Upper lobe of left lung (tissue), 4 donors: ENCODE results near the gene AFF4.

Source experiments
- POLR2AphosphoS5 ChIP-seq, 2 donors: sonication (generic); formaldehyde crosslinking; IDR thresholded peaks; one replicate each; pipeline ENCODE4 v1.5.1; 2017; ENCODE audit warnings: antibody characterized with exemption in 2 of 2
- TF ChIP-seq, protein P1 (sequence below), 6 experiments: fragments of 450-650 bp in 4 of 6; fragments of 200-600 bp in 2 of 6; sonication (generic) in 2 of 6; IDR thresholded peaks; one replicate each; pipeline ENCODE4 v1.5.1; 2016 to 2019; ENCODE audit warnings: antibody characterized with exemption in 6 of 6

DNA sequence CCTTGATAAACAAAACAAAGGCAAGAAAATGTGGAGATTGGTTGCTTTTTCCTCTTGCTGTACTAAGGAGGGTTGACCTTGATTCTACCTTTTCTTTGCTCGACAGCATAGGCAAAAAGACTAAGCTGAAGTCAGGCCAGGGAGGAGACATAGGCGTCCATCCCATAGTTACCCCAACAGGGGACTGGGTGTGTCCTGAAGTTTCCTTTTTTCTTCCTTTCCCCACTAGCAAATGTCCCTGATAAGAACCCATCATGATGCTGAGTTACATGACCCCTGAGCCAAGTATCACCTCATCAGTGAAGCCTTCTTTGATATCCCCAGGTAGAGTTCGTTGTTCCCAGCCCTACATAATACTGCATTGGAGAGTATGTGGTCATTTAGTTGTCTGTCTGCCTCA is 123.1 kb downstream of the AFF4 start:
- no peak for TF ChIP-seq POLR2AphosphoS5 (IDR thresholded peaks at IDR 0.05)
- TF ChIP-seq, protein P1, sequence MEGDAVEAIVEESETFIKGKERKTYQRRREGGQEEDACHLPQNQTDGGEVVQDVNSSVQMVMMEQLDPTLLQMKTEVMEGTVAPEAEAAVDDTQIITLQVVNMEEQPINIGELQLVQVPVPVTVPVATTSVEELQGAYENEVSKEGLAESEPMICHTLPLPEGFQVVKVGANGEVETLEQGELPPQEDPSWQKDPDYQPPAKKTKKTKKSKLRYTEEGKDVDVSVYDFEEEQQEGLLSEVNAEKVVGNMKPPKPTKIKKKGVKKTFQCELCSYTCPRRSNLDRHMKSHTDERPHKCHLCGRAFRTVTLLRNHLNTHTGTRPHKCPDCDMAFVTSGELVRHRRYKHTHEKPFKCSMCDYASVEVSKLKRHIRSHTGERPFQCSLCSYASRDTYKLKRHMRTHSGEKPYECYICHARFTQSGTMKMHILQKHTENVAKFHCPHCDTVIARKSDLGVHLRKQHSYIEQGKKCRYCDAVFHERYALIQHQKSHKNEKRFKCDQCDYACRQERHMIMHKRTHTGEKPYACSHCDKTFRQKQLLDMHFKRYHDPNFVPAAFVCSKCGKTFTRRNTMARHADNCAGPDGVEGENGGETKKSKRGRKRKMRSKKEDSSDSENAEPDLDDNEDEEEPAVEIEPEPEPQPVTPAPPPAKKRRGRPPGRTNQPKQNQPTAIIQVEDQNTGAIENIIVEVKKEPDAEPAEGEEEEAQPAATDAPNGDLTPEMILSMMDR (IDR thresholded peaks at IDR 0.05) = no peak
